HuH-7 (cell line): ENCODE results near the gene CBY3.
A peak's percentile ranks its signal among the peaks of the same experiment; 100 is the strongest.
"Not testable (repeated sequence)": the region's sequence is repeated elsewhere in the genome, so short reads cannot be mapped to it uniquely, and the experiment has no call there.

Experiments
- DNase-seq: peaks from one replicate; pipeline ENCODE4 v3.0.0; 2011; ENCODE audit warnings: low spot score

The CBY3 gene

DNA sequence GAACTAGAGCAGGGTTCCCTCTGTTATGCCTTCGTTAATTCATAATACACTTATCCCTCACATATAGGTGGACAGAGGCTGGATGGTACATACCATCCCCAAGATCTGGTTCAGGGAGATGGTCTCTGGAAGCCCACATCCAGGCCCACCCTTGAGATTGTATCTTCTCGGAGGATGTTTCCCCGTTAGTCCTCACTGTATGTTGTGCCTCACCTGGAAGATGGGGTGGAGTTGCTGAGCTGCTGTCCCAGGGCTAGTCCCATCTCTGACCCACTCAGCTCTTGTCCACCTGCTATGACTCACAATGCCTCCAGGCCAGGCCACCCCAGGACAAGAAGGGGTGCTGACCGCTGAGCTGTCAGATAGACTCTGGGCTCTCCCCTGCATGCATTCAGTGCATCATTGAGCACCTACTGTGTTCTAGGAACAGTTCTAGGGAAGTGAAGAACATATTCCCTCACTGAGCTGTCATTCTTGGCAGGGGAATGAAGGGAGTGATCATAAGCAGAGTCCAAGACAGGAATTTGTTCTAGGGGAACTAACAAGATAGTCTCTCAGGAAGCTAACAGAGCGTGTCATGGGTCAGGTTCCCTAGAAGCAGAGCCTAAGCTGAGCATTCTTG lies at the start of gene CBY3:
Gene CBY3, minus strand, starts transcription at position 255 of the 622 bp plus-strand sequence. Its CDS starts 116 bp downstream, at position 139.
- DNase-seq: no peak

DNA sequence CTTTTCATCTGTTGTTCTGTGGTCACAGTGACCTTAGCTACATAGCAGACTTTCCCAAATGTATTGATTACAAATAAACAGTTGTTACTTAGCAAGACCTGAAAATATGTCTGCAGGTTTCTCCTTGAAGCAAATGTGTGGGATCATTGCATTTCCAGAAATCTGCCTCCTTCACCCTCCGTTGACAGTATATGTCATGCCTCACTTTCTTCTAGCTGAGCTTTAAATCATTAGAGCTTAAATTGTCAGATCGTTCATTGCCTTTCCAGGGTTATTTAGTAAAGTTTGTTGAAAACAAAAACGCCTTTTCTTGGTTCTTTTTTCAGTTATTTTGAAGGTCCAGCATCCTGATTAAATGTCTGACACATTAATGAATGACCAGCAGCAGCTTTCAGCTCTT lies 49.5 kb upstream of the CBY3 start:
- no peak for DNase-seq

DNA sequence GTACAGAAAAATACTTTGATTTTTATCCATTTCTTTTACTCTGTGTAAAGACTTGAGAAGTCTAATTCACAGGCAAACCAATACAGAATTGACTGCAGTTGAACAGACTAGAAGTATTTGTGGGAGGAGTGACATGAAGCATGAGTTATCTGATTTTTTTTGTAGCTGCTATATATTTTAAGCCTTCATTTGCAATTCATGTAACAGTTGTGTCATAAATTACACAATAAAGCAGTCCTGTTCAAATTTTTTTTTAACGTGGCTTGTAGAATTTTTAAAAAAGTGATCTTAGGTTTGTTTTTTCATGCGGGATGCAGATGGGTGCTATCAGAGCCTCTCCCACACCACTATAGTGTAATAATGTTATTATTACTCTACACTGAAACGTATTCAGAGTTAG lies 48.9 kb upstream of the CBY3 start:
- no peak for DNase-seq

DNA sequence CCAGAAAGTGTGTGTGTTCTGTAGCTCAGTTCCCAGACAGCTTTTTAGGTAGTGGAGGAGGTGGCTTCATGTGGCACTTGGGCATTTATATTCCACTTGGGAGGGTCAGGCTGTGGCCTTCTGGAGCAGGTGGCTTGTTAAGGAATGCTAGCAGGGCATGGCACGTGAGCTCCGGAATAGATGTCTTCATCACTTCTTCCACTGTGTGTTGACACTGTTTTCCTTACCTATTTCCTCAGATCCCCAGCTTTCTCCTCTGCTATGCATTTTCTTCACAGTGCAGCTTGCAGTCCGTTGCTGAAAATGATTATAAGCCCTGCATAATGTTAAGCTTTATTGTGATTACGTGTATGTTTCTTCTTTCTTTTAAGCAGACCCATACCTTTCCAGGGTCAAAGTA lies 48.5 kb upstream of the CBY3 start:
- DNase-seq: no peak

DNA sequence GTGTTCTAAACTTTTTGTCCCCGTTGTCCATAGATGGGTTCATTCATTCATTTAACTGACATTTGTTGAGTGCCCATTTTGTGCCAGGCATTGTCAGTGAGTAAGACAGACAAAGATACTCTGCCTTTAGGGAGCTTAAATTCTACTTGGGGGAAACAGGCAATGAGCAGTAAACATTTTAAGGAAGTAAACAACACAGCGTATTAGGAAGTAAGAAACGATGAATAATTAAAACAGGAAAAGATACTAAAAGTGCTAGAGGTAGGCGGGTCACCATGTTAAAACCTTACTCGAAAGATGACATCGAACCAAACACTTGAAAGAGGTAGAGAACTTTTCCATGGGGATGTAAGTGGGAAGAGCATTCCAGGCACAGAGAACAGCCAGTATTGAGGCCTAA lies 46.3 kb upstream of the CBY3 start:
- no peak for DNase-seq

DNA sequence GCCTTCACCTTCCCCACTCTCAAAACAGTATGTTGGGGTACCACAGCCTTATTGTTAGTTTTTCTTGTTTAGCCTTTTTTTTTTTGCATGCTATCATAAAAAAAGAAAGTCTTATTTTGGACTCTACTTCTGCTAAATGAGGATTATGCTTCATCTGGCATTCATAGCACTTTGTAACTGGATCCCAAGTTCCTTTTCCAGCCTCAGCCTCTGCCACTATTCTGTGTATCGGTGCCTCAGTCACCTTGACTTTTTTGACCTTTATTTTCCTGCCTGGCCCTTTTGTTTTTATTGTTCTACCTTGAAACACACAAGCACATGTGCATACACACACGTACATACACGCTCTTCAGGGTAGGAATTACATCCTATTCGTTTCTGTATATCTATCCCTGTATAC lies 43.3 kb upstream of the CBY3 start:
- no peak for DNase-seq

DNA sequence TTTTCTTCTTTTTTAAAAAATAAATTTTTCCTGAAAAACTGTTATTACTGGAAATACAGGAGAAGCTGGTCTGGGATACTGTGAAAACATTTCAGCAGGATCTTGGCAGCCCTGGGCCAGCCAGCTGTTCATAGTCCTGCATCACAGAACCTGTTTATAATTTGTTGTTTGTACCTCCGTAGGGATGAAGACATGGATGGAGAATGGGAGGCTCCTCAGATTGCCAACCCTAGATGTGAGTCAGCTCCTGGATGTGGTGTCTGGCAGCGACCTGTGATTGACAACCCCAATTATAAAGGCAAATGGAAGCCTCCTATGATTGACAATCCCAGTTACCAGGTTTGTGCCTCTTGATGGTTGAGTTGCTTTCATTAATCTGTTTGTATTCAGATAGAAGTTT lies 39.4 kb upstream of the CBY3 start:
- no peak for DNase-seq

DNA sequence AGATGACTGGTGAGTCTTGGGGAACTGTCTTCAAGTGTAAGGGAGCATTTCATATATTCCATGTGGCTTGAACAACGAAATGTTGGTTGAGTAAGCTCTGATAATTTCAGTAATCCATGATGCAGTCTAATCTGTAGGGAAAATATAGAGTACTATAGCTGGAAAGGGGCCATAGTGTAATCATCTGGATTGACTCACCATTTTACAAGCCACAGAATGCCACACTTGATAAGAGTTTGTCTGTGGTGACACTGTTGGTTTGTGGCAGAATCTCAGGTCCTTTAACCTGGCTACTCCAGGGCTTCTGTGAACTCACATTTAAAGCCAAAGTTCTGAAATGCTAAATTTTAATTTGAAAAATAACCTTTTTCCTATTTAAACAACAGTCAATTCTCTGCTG lies 35.5 kb upstream of the CBY3 start:
- DNase-seq: no peak

DNA sequence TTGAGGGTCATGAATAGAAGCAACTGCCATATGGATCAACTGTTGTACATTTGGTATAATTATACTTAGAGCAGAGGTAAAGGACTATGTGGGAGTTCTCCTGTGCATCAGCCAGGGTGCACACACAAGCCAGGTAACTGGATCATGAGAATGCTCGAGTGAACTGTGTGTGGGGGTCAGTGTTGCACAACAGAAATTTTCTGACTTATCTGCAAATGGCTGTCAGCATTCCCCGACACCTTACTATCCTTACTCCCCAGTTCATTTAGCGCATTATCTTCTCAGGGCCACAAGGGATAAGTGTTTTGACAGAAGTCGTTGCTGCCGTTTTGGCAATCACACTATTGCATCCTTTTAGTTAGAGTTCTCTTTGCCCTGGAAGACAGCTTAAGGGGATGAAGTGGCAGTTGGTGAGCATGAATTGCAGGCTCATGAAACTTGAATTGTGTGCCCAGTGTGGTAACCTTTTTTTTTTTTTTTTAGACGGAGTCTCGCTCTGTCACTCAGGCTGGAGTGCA lies 19.6 kb upstream of the CBY3 start:
- DNase-seq: peak; percentile 45

DNA sequence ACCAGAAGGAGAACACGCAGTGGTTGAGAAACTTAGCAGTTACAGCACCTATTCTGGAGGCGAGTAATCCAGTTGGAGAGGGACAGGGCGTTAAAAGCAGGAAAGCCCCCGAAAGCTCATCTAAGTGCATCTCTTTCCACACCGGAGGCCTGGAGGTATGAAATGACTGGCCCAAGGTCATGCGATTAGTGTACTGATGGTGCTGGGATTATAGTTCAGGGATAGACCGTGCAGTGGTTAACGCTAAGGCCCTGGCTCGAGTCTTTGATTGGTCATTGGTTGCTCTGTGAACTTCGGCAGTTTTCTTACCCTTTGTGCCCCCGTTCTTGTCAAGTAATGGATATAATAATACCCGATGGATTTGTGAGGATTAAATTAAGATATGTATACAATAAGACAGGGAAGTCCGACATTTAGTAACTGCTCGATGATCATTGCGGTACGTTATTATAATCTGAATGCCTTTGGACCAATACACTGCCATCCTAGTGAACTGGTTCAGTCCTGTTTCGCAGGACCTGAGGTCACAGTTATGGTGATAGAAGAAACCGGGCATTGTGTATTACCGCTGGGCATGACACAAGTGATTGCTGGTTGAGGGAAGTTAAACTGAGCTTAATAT lies 18.9 kb upstream of the CBY3 start:
- DNase-seq: peak; percentile 41

DNA sequence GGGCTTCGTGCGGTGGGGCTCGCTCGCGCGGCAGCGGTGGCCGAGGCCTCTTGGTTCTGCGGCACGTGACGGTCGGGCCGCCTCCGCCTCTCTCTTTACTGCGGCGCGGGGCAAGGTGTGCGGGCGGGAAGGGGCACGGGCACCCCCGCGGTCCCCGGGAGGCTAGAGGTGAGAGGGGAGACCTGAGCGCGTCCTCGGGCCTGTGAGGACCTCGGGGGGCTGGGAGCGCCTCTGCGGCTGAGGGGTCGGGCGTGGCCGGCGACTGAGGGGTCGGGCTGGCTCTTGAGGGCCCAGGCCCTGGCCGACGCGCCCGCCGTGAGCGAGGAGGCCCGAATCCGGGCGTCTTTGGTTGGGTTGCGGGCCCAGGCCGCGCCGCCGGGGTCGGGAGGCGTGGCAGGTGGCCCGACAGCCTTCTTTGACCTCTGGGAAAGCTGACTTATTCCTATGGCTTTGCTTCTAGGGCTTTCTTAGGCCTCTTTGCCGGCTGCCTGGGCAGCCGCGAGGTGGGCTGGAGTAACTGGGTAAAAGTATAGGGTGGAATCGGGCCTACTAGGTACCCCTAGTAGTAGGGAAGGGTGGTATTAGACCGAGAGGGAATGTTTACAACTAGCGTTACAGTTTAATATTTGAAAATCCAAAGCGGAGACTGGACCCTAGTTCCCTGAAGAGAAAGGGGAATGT lies 18.2 kb upstream of the CBY3 start, which contains the start of gene CANX:
Gene CANX, plus strand, starts transcription at position 33 of the 681 bp plus-strand sequence. CDS start 6,715 bp downstream, outside the sequence.
- no peak for DNase-seq

DNA sequence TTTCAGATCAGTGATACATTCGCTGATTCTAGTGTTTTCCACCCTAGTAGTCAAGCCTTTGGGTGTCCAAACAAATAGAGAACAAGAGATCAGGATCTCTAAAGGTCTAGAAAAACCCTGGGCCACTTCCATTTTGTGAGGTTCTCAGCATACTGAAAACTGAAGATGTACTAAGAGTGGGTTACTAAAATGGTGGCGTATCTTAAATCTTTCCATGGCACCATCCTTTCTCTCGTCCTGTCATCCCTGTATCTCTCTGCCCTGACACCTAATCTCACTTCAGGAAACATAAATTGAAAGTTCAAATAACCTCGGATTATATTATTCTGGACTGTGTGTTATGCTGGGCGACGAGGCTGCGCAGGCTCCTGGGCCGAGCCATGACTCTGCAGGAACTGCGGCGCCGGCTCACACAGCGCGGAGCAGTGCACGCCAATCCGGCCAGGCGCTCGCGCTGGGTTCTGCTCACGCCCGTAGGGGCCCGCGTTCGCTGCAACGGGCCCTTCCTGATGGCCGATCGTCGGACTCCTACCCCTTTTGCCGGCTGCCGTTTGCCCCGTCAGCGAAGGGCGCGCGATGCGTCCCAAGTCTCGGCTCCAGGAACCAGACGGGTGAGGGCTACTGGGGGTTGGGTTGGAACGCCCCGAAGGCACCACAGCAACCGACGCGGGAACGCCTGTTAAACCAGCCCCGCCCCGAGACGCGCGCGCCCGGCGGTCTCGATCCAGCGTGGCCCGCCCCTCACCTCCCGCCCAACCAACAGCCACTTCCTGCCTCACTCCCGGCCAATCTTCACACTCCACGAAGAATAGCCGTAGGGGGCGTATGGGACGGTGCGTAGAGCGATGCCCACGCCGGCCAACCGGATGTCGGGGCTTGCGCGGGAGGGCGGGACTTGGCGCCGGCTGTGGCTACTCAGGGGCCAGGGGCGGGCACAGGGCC lies 17.4 kb upstream of the CBY3 start:
- peak; percentile 100 for DNase-seq

DNA sequence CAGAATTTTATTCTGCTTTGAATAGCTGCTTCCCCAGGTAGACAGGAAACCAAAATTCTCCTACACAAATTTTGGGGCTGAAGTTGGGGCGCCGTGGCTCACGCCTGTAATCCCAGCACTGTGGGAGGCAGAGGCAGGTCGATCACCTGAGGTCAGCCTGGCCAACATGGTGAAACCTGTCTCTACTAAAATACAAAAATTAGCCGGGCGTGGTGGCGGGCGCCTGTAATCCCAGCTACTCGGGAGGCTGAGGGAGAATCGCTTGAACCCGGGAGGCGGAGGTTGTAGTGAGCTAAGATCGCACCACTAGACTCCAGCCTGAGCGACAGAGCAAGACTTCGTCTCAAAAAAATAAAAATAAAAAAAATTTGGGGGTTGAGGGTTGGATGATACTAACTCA lies 16.7 kb upstream of the CBY3 start:
- DNase-seq: not testable (repeated sequence)

DNA sequence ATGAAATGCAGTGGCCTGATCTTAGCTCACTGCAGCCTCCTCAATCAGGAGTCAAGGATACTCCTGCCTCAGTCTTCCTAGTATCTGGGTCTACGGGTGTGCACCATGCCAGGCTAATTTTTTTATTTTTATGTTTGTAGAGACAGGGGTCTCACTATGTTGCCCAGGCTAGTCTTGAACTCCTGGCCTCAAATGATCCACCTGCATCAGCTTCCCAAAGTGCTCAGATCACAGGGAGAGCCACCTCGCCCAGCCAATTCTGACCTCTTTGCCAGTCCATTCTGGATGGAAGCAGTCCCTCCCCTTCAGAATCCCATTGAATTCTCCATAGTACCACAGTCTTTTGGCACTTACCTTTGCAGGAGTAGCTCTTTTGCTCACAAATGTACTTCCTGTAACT lies 16.3 kb upstream of the CBY3 start:
- DNase-seq: no peak

DNA sequence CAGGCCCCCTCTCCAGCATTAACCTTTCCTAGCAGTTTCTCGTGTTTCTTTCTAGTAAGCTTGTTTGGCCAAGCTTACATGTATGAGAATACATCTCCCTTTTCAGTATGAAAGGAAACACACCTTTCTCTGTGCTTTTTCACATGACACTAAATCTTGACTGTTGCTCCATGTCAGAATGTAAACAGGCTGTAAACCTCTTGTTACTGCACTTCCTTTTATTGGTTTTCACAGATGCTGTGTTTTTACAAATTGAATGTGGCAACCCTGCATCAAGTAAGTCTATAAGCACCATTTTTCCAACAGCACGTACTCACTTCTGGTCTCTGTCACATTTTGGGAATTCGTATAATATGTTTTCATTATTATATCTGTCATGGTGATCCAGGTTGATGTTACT lies 15.8 kb upstream of the CBY3 start:
- no peak for DNase-seq

DNA sequence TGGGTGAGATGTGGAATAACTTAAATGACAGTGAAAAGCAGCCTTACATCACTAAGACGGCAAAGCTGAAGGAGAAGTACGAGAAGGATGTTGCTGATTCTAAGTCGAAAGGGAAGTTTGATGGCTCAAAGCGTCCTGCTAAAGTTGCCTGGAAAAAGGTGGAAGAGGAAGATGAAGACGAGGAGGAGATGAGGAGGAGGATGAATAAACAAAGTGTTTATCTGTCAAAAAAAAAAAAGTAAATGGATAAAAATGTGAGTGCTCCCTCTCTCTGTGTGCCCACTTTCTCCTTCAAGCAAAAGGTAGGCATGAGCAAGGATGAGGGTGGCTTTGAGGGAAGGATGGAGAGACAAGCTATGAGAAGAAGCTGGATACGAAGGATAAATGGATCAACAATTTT lies 13.7 kb upstream of the CBY3 start:
- DNase-seq: no peak

DNA sequence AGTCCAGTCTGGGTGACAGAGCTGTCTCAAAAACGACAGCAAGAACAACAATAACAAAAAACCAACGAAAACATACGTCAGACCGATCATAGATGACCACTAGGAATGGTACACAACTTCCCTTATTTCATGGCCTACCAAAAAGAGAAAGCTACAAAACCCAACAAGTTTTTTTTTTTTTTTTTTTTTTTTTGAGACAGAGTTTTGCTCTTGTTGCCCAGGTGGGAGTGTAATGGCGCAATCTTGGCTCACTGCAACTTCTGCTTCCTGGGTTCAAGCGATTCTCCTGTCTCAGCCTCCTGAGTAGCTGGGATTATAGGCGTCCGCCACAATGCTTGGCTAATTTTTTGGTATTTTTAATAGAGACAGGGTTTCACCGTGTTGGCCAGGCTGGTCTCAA lies 8.4 kb upstream of the CBY3 start:
- DNase-seq: not testable (repeated sequence)

DNA sequence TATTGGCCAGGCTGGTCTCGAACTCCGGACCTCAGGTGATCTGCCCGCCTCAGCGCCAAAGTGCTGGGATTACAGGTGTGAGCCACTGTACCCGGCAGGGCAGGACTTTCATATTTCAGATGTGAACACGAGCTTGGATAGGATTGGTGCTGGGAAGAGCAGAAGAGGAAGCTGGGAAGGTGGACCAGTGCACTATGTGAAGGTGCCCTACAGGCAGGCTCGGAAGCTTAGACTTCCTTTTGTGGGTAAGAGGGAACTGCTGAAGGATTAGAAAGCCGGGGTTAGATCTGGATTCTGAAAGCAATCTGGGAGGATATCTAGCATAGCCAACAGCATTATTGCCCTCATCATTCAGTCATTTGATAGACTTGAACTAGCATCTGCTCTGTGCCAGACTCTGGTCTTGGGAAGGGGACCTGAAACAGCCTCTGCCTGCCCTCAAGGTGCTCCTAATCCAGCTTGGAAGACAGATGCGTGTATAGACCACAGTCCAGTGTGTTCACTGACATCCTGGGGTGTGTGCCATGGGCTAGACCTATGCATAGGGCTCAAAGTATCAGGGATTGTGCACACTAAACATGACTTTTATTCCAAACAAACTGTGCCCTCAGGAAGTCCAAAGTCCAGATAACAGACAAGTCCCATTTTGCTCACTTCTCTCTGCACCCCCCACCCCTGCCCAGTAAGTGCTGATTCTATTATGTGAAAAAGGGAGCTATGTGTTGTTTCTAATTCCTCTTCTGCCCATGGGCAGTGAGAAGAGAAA lies 637 bp downstream of the CBY3 start:
- peak; percentile 40 for DNase-seq

DNA sequence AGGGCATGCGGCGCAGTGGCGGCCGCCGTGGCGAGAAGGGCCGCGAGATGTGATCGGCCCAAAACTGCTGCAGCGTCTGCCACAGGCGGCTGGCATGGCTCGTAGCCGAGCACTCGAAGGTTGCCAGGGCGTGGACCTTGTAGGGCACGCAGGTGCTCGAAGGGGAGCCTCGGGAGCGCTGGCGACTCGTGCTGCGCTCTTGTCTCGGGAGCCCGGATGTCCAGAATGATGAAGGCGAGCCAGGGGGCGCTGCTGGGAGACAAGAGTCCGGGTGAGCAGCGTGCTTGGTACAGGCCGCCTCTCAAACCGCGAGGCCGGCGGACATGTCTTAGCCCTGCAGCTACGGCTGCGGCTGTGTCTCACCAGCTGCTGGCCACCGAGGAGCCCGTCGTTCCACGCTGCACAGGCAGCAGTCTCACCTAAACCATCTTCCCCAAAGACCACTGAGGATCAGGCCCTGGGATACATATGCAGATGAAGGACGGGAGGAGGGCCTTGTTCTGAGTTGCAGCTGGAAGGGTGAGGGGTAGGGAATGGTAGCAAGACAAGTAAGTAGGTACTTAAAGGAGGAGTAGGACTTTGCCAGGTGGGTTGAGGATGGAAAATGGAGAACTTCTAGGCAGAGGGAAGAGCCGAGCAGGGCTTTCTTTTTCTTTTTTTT lies 1.7 kb downstream of the CBY3 start:
- DNase-seq: no peak

DNA sequence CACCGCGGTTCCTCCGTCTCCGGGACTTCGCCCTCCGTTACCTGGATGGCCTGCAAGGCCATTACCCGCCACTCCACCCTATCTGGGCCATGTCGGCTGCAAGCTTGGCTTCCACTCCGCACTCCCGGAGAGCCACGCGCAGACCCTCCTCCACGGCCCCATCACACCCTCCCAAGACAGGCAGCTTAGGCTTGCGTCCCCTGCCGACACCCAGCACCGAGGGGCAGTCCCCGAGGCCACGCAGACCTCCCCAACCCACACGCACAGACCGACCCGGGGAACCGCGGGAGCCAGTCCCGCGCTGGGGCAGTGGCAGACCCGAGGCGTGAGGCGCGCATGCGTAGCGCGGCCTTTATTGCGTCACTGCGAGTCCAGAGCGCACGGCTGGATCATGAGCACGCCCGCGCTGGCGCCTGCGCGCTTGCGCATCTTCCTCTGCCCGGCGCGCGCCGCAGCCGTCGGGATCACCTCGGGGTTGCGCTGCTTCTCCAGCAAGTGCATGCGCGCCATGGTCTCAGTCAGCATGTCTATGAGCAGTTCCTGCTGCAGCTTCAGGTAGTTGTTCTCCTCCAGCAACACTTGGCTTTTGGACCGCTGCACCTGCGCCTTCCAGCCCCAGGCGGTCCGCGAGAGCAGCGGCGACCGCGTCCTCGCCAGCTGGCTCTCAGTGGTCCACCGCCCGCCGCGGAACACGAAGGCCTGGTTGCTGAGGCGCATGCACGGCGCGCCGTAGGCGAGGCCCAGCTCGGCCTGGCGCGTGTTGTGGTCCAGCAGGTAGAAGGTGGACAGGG lies 2.4 kb downstream of the CBY3 start:
- peak; percentile 94 for DNase-seq
